Panc1 (cell line): ENCODE measurements around the gene RNASE11. TPM values are rescaled to one million over a fixed set of nuclear protein-coding genes. Genes with fewer than 3 reads are reported as not detected.

Source experiments
- ATAC-seq: fragments of 200-7000 bp; cut with Tn5 transposase; 2 replicates; pipeline ENCODE4 v1.9.1; 2020; ENCODE audit warnings: mild to moderate bottlenecking, moderate library complexity
- BruUV-seq: library from RNA; stranded (reverse); fragments of 400-500 nt; replicated peaks from 2 replicates; lab custom pipeline; 2021; lab: Mats Ljungman, UMichigan
- CTCF ChIA-PET: fragments of 300-600 bp; sonication (Branson Sonifier 250); formaldehyde crosslinking; loops from one replicate; lab custom pipeline; 2022; ENCODE audit warnings: antibody characterized with exemption; lab: Charles Lee
- POLR2A ChIA-PET: fragments of 300-600 bp; sonication (Branson Sonifier 250); formaldehyde crosslinking; loops from one replicate; lab custom pipeline; 2022; ENCODE audit warnings: antibody characterized with exemption; lab: Charles Lee
- DNase-seq: peaks from one replicate; pipeline ENCODE4 v3.0.0-alpha.2; 2010; ENCODE audit warnings: low read depth, low spot score
- H3K27ac ChIP-seq: 2 replicates; pipeline ENCODE4 v1.5.1; 2011; ENCODE audit warnings: mild to moderate bottlenecking, low read length, inconsistent platforms
- H3K27me3 ChIP-seq: fragments of 200-500 bp; sonication (Bioruptor generic); 2 replicates; pipeline ENCODE4 v1.6.0; 2014; ENCODE audit warnings: low read length, inconsistent platforms; ENCODE audit not compliant: control insufficient read depth, insufficient read depth
- H3K36me3 ChIP-seq: fragments of 200-500 bp; sonication (Bioruptor generic); 2 replicates; pipeline ENCODE4 v1.5.1; 2014; ENCODE audit warnings: inconsistent platforms, mild to moderate bottlenecking, low read length, moderate library complexity; ENCODE audit not compliant: control insufficient read depth, insufficient read depth
- H3K4me1 ChIP-seq: 2 replicates; pipeline ENCODE4 v1.5.1; 2011; ENCODE audit warnings: inconsistent platforms, mild to moderate bottlenecking, low read length, moderate library complexity; ENCODE audit not compliant: control insufficient read depth, insufficient read depth
- H3K4me3 ChIP-seq, 2 experiments: 2 replicates each; pipeline ENCODE4 v1.5.1; 2011 to 2012; ENCODE audit warnings: low read depth in 2 of 2, low read length in 2 of 2, mild to moderate bottlenecking in 2 of 2, inconsistent platforms in 1 of 2, moderate library complexity in 1 of 2
- H3K9me3 ChIP-seq: fragments of 200-500 bp; sonication (Bioruptor generic); 2 replicates; pipeline ENCODE4 v1.5.1; 2014; ENCODE audit warnings: low read depth, mild to moderate bottlenecking, inconsistent platforms, low read length, moderate library complexity; ENCODE audit not compliant: control insufficient read depth, insufficient read depth
- CTCF ChIP-seq: fragments of 450-650 bp; IDR thresholded peaks from 2 replicates; pipeline ENCODE4 v1.5.1; 2017; ENCODE audit warnings: mild to moderate bottlenecking
- POLR2AphosphoS5 ChIP-seq: IDR thresholded peaks from 2 replicates; pipeline ENCODE4 v1.6.1; 2012; ENCODE audit warnings: mild to moderate bottlenecking, low read depth, low read length, moderate library complexity
- REST ChIP-seq, 2 experiments: IDR thresholded peaks; 2 replicates each; pipeline ENCODE4 v1.6.1; 2011 to 2012; ENCODE audit warnings: low read depth in 2 of 2, control low read depth in 1 of 2, low read length in 1 of 2, mild to moderate bottlenecking in 1 of 2, moderate library complexity in 1 of 2; ENCODE audit not compliant: insufficient read depth in 1 of 2
- SIN3A ChIP-seq: IDR thresholded peaks from 2 replicates; pipeline ENCODE4 v1.6.1; 2012; ENCODE audit warnings: low read depth, mild to moderate bottlenecking, low read length, moderate library complexity, borderline replicate concordance; ENCODE audit not compliant: insufficient read depth
- TCF7L2 ChIP-seq: IDR thresholded peaks from 2 replicates; pipeline ENCODE4 v1.6.1; 2011; ENCODE audit warnings: mild to moderate bottlenecking, low read depth, low read length, inconsistent platforms
- in situ Hi-C: cut with HindIII; loops from 2 replicates; pipeline ENCODE4 v1.10.0; 2016; ENCODE audit warnings: low sequenced_read_pairs, low pct_unique_long_range_greater_than_20kb
- intact Hi-C: fragments of 100-400 bp; cut with micrococcal nuclease; formaldehyde crosslinking; loops from one replicate; pipeline ENCODE4 v1.10.0; 2022; ENCODE audit not compliant: unreplicated experiment
- total RNA-seq: library from RNA; stranded (reverse); gene quantifications from one replicate; pipeline ENCODE4 v1.2.1, GENCODE V29; 2021; ENCODE audit not compliant: unreplicated experiment

The RNASE11 gene
- total RNA-seq, 1 experiment from 2014 or later: not detected

- intact Hi-C loops (no loop called here), in situ Hi-C loops (no loop called here)
- CTCF ChIA-PET: no interaction called here
- BruUV-seq: no TSS peak
- ATAC-seq (no peak), DNase-seq (no peak)
- no peaks in the 10 kb centered on the region for H3K36me3 ChIP-seq
- no peak overlapping the region for H3K27ac ChIP-seq
- H3K4me3 ChIP-seq: no peak overlapping the region
- H3K4me1 ChIP-seq: no peaks in the 10 kb centered on the region
- POLR2A ChIA-PET: no interaction called here
- no peaks in the 10 kb centered on the region for H3K9me3 ChIP-seq
- TF ChIP-seq CTCF: no peak
- no peak for TF ChIP-seq TCF7L2
- TF ChIP-seq SIN3A: no peak
- no peak for TF ChIP-seq REST (IDR thresholded peaks at IDR 0.05; ENCODE audit: insufficient read depth in 1 of 2, low read depth in 2 of 2, low read length in 1 of 2)
- no peak for TF ChIP-seq POLR2AphosphoS5
- 0 out of 2 replicates have a peak, but pooled peaks cover 5% of the 10 kb centered on the region for H3K27me3 ChIP-seq
These were observed 40.9 kb downstream of the RNASE11 start for GRCh38 chr14:20546877-20547276.

GRCh38 chr14:20539906-20540305, 47.9 kb downstream of the RNASE11 start:
- H3K4me1 ChIP-seq: no peaks in the 10 kb centered on the region
- ATAC-seq (no peak), DNase-seq (no peak)
- ChIA-PET CTCF (no interaction called here), POLR2A (no interaction called here)
- no peaks in the 10 kb centered on the region for H3K9me3 ChIP-seq
- no peaks in the 10 kb centered on the region for H3K36me3 ChIP-seq
- intact Hi-C loops (no loop called here), in situ Hi-C loops (no loop called here)
- H3K27me3 ChIP-seq: 0 out of 2 replicates have a peak, but pooled peaks cover 4% of the 10 kb centered on the region
- no peak overlapping the region for H3K27ac ChIP-seq
- BruUV-seq: no TSS peak
- no peak for TF ChIP-seq CTCF
- TF ChIP-seq POLR2AphosphoS5: no peak
- no peak for TF ChIP-seq REST (IDR thresholded peaks at IDR 0.05; ENCODE audit: insufficient read depth in 1 of 2, low read depth in 2 of 2, low read length in 1 of 2)
- no peak for TF ChIP-seq SIN3A
- no peak overlapping the region for H3K4me3 ChIP-seq

Other genes with a start within 250 kb of the RNASE11 start
- 26.6 TPM for gene PARP2, start 244.4 kb downstream of the RNASE11 start, total RNA-seq
- 17.1 TPM for gene TEP1, start 174.5 kb downstream of the RNASE11 start, total RNA-seq
- gene KLHL33, start 151.8 kb downstream of the RNASE11 start, total RNA-seq: not detected
- gene OSGEP, start 133.2 kb downstream of the RNASE11 start, total RNA-seq: 26.6 TPM
- 163 TPM for gene APEX1, start 132.8 kb downstream of the RNASE11 start, total RNA-seq
- 34.8 TPM for gene PIP4P1, start 126.6 kb downstream of the RNASE11 start, total RNA-seq
- gene PNP, start 118.6 kb downstream of the RNASE11 start, total RNA-seq: 35.1 TPM
- 0.64 TPM for gene RNASE10, start 82.5 kb downstream of the RNASE11 start, total RNA-seq
- gene RNASE9, start 27.0 kb downstream of the RNASE11 start, total RNA-seq: not detected
- not detected for gene RNASE12, start 3.4 kb upstream of the RNASE11 start, total RNA-seq
- not detected for gene OR6S1, start 53.7 kb upstream of the RNASE11 start, total RNA-seq
- gene RNASE4, start 96.6 kb upstream of the RNASE11 start, total RNA-seq: 3.3 TPM
- gene ANG, start 100.8 kb upstream of the RNASE11 start, total RNA-seq: 1.9 TPM
- not detected for gene EDDM3A, start 157.9 kb upstream of the RNASE11 start, total RNA-seq
- gene EDDM3B, start 180.4 kb upstream of the RNASE11 start, total RNA-seq: not detected
- gene RNASE6, start 193.3 kb upstream of the RNASE11 start, total RNA-seq: not detected
- 0.69 TPM for gene RNASE1, start 214.8 kb upstream of the RNASE11 start, total RNA-seq